Measurements from ENCODE around the gene NGEF.

Gene NGEF

GRCh38 chr2:232981356-232981755 is 31.7 kb downstream of the NGEF start:
- Histone ChIP-seq H3K18ac (ENCODE audit: low read length) (no peak overlapping the region), H3K9me3 (ENCODE audit: insufficient read depth, low read depth, low read length) (no peaks in the 10 kb centered on the region), H3K79me2 (ENCODE audit: control insufficient read depth, insufficient read depth, low read length, poor library complexity) (peaks cover 6% of the 10 kb centered on the region), H4K12ac (ENCODE audit: low read depth, low read length) (no peak overlapping the region), H3K27ac (ENCODE audit: low read depth, low read length) (peak overlapping the region; percentile 79), H3K27me3 (ENCODE audit: insufficient read depth, low read length) (no peaks in the 10 kb centered on the region), H3K14ac (ENCODE audit: low read length) (no peak overlapping the region), H4K91ac (ENCODE audit: low read depth, low read length) (peak overlapping the region; percentile 95), H3K4me2 (ENCODE audit: low read length) (peak overlapping the region; percentile 43), H2BK120ac (ENCODE audit: insufficient read depth, low read length, poor library complexity) (no peak overlapping the region), H4K8ac (ENCODE audit: low read depth, low read length) (no peak overlapping the region), H2BK5ac (ENCODE audit: low read depth, low read length, poor library complexity) (no peak overlapping the region), H2AFZ (ENCODE audit: insufficient read depth, low read length, poor library complexity) (no peak overlapping the region), H2BK12ac (ENCODE audit: low read length) (no peak overlapping the region), H3K9ac (ENCODE audit: low read length) (no peak overlapping the region), H3K36me3 (ENCODE audit: control insufficient read depth in 1 of 2, insufficient read depth in 2 of 2, low read length in 2 of 2) (no peaks in the 10 kb centered on the region), H2AK5ac (ENCODE audit: low read length) (no peak overlapping the region), H3K4ac (ENCODE audit: low read depth, low read length) (no peak overlapping the region), H3K23ac (ENCODE audit: low read length) (no peak overlapping the region), H3K4me1 (ENCODE audit: control insufficient read depth in 1 of 2, insufficient read depth in 2 of 2, low read length in 2 of 2) (peaks cover 29 to 30% of the 10 kb centered on the region in 2 experiments), H3K79me1 (ENCODE audit: low read length) (peaks cover 11% of the 10 kb centered on the region), H3K4me3 (ENCODE audit: low read depth, low read length) (no peak overlapping the region)
- DNase-seq = peak; percentile 40 to 60
- WGBS (ENCODE audit: extremely low coverage, insufficient coverage, insufficient read length) = no CpG with 5 or more reads among the region's 7 CpGs

DNA sequence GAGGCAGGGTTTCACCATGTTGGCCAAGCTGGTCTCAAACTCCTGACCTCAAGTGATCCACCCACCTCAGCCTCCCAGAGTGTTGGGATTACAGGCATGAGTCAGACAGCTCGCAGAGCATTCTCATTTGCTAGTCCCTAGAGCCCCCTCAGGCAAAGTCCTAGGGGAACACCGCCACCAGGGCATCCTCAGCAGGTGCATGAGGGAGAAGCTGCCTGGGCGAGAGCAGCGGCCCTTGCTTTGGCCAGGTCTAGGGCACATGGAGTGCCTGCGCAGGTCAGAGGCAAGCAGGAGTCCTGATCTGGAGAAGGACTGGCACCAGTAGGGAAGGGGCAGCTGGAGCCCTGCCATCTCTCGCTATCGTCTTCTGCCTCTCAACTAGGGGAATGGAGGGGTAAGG is 32.4 kb downstream of the NGEF start:
- H3K27me3 ChIP-seq (ENCODE audit: insufficient read depth, low read length) = no peaks in the 10 kb centered on the region

DNA sequence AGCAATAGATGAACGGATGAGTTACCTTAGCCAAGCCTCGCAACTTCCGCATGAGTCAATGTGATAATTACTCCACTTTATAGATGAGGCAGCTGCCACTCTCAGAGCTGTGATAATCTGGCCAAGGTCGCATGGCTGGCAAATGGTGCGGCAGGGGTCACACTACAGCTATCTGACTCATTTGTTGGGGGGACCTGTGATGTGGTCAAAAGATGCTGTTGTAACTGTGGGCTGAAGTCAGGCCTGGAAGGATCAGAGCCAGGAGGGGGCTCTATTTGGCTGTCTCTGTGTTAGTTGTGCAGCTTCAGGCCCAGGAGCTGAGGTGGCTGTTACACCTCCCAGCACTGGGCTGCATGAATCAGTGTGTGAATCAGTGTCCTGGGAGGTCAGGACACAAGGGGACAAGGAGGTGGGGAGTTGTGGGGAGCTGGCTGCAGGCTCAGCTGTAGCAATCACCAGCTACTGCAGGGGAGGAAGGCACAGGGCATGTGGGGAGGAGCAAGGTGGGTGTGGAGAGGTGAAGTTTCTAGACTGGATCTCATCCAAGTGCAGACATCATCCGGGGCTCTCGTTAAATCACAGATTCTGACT is 33.1 kb downstream of the NGEF start:
- Histone ChIP-seq H3K18ac (ENCODE audit: low read length) (no peak overlapping the region), H3K79me1 (ENCODE audit: low read length) (peaks cover 11% of the 10 kb centered on the region), H2BK12ac (ENCODE audit: low read length) (peak overlapping the region; percentile 78), H3K27me3 (ENCODE audit: insufficient read depth, low read length) (no peaks in the 10 kb centered on the region), H2AFZ (ENCODE audit: insufficient read depth, low read length, poor library complexity) (no peak overlapping the region), H3K9ac (ENCODE audit: low read length) (no peak overlapping the region), H3K4me1 (ENCODE audit: control insufficient read depth in 1 of 2, insufficient read depth in 2 of 2, low read length in 2 of 2) (peaks cover 29 to 30% of the 10 kb centered on the region in 2 experiments), H3K4me2 (ENCODE audit: low read length) (no peak overlapping the region), H2AK5ac (ENCODE audit: low read length) (peak overlapping the region; percentile 83), H3K79me2 (ENCODE audit: control insufficient read depth, insufficient read depth, low read length, poor library complexity) (peaks cover 6% of the 10 kb centered on the region), H3K9me3 (ENCODE audit: insufficient read depth, low read depth, low read length) (no peaks in the 10 kb centered on the region), H3K36me3 (ENCODE audit: control insufficient read depth in 1 of 2, insufficient read depth in 2 of 2, low read length in 2 of 2) (no peaks in the 10 kb centered on the region), H3K27ac (ENCODE audit: low read depth, low read length) (peak overlapping the region; percentile 0), H3K4ac (ENCODE audit: low read depth, low read length) (no peak overlapping the region), H4K91ac (ENCODE audit: low read depth, low read length) (peak overlapping the region; percentile 37), H2BK5ac (ENCODE audit: low read depth, low read length, poor library complexity) (no peak overlapping the region), H2BK120ac (ENCODE audit: insufficient read depth, low read length, poor library complexity) (peak overlapping the region; percentile 75), H3K23ac (ENCODE audit: low read length) (no peak overlapping the region), H3K14ac (ENCODE audit: low read length) (peak overlapping the region; percentile 71), H3K4me3 (ENCODE audit: low read depth, low read length) (no peak overlapping the region), H4K8ac (ENCODE audit: low read depth, low read length) (no peak overlapping the region), H4K12ac (ENCODE audit: low read depth, low read length) (no peak overlapping the region)
- DNase-seq = no peak
- WGBS (ENCODE audit: extremely low coverage, insufficient coverage, insufficient read length) = no CpG with 5 or more reads among the region's 7 CpGs

More for the DNA sequence above, 32.4 kb downstream of the NGEF start:
- H3K27ac ChIP-seq (ENCODE audit: low read depth, low read length) = peak overlapping the region; percentile 79
- H3K79me2 ChIP-seq (ENCODE audit: control insufficient read depth, insufficient read depth, low read length, poor library complexity) = peaks cover 6% of the 10 kb centered on the region
- H3K9me3 ChIP-seq (ENCODE audit: insufficient read depth, low read depth, low read length) = no peaks in the 10 kb centered on the region
- peak overlapping the region; percentile 79 for H4K91ac ChIP-seq (ENCODE audit: low read depth, low read length)
- H4K8ac ChIP-seq (ENCODE audit: low read depth, low read length) = peak overlapping the region; percentile 47
- H2AK5ac ChIP-seq (ENCODE audit: low read length) = peak overlapping the region; percentile 81
- no CpG with 5 or more reads among the region's 7 CpGs for WGBS (ENCODE audit: extremely low coverage, insufficient coverage, insufficient read length)
- H2AFZ ChIP-seq (ENCODE audit: insufficient read depth, low read length, poor library complexity) = no peak overlapping the region
- H3K23ac ChIP-seq (ENCODE audit: low read length) = no peak overlapping the region
- H3K18ac ChIP-seq (ENCODE audit: low read length) = peak overlapping the region; percentile 85
- no peak overlapping the region for H4K12ac ChIP-seq (ENCODE audit: low read depth, low read length)
- peaks cover 29 to 30% of the 10 kb centered on the region in 2 experiments for H3K4me1 ChIP-seq (ENCODE audit: control insufficient read depth in 1 of 2, insufficient read depth in 2 of 2, low read length in 2 of 2)
- no peak for DNase-seq
- H3K9ac ChIP-seq (ENCODE audit: low read length) = no peak overlapping the region
- peak overlapping the region; percentile 70 for H2BK120ac ChIP-seq (ENCODE audit: insufficient read depth, low read length, poor library complexity)
- H3K36me3 ChIP-seq (ENCODE audit: control insufficient read depth in 1 of 2, insufficient read depth in 2 of 2, low read length in 2 of 2) = no peaks in the 10 kb centered on the region
- peak overlapping the region; percentile 68 for H3K14ac ChIP-seq (ENCODE audit: low read length)
- H2BK12ac ChIP-seq (ENCODE audit: low read length) = peak overlapping the region; percentile 69
- no peak overlapping the region for H3K4ac ChIP-seq (ENCODE audit: low read depth, low read length)
- H3K4me3 ChIP-seq (ENCODE audit: low read depth, low read length) = no peak overlapping the region
- H3K4me2 ChIP-seq (ENCODE audit: low read length) = no peak overlapping the region
- H3K79me1 ChIP-seq (ENCODE audit: low read length) = peaks cover 11% of the 10 kb centered on the region
- H2BK5ac ChIP-seq (ENCODE audit: low read depth, low read length, poor library complexity) = peak overlapping the region; percentile 60

DNA sequence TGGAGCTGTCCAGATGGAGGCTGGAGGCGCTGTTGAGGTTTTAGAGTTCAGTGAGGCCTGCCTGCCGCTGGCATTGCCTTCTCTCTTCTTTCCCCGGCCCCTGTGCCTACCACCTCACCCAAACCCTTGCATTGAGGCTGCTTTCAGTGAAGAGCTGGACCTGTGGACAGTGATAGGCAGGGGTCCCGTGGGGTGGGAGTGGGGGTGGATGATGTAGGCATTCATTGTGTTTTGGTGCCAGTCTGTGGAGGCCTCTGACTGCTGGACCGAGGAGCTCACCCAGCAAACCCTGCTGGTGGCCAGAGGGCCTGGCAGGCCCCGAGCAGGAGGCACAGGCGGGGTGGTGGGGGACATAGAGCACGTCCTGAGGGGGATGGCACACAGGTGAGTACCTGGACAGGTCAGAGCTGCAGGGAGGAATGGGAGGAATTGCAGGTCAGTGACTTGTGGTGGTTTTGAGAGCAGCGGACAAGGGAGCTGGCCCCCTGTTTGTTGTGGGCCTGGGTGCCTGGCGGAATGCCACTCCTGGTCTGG is 35.6 kb downstream of the NGEF start:
- Histone ChIP-seq H3K27me3 (ENCODE audit: insufficient read depth, low read length) (no peaks in the 10 kb centered on the region), H3K79me2 (ENCODE audit: control insufficient read depth, insufficient read depth, low read length, poor library complexity) (peaks cover 3% of the 10 kb centered on the region), H3K18ac (ENCODE audit: low read length) (no peak overlapping the region), H2BK5ac (ENCODE audit: low read depth, low read length, poor library complexity) (no peak overlapping the region), H3K4me3 (ENCODE audit: low read depth, low read length) (no peak overlapping the region), H4K91ac (ENCODE audit: low read depth, low read length) (no peak overlapping the region), H2AFZ (ENCODE audit: insufficient read depth, low read length, poor library complexity) (no peak overlapping the region), H3K4me1 (ENCODE audit: control insufficient read depth in 1 of 2, insufficient read depth in 2 of 2, low read length in 2 of 2) (peaks cover 21 to 22% of the 10 kb centered on the region in 2 experiments), H3K27ac (ENCODE audit: low read depth, low read length) (no peak overlapping the region), H3K9ac (ENCODE audit: low read length) (no peak overlapping the region), H3K4me2 (ENCODE audit: low read length) (no peak overlapping the region), H2BK12ac (ENCODE audit: low read length) (no peak overlapping the region), H2BK120ac (ENCODE audit: insufficient read depth, low read length, poor library complexity) (no peak overlapping the region), H3K79me1 (ENCODE audit: low read length) (peaks cover 11% of the 10 kb centered on the region), H3K23ac (ENCODE audit: low read length) (no peak overlapping the region), H2AK5ac (ENCODE audit: low read length) (no peak overlapping the region), H3K9me3 (ENCODE audit: insufficient read depth, low read depth, low read length) (no peaks in the 10 kb centered on the region), H4K12ac (ENCODE audit: low read depth, low read length) (no peak overlapping the region), H3K36me3 (ENCODE audit: control insufficient read depth in 1 of 2, insufficient read depth in 2 of 2, low read length in 2 of 2) (no peaks in the 10 kb centered on the region), H3K14ac (ENCODE audit: low read length) (no peak overlapping the region), H3K4ac (ENCODE audit: low read depth, low read length) (no peak overlapping the region), H4K8ac (ENCODE audit: low read depth, low read length) (no peak overlapping the region)
- no peak for DNase-seq
- no CpG with 5 or more reads among the region's 10 CpGs for WGBS (ENCODE audit: extremely low coverage, insufficient coverage, insufficient read length)
